SU-DHL-6 (cell line): ENCODE results near the gene GLIPR2.

Experiments used
- CTCF ChIP-seq: fragments of 200-600 bp; sonication (generic); IDR thresholded peaks from one replicate; pipeline ENCODE4 v1.5.1; 2017; ENCODE audit warnings: antibody characterized with exemption, mild to moderate bottlenecking, low read length, moderate library complexity; ENCODE audit not compliant: insufficient read depth, poor library complexity, severe bottlenecking
- EZH2phosphoT487 ChIP-seq: fragments of 200-600 bp; sonication (generic), shearing (Covaris generic); conservative IDR thresholded peaks from 2 replicates; pipeline ENCODE4 v1.6.1; 2018; ENCODE audit warnings: mild to moderate bottlenecking, antibody characterized with exemption, low read length, moderate library complexity, mixed read lengths

- TF ChIP-seq CTCF (no peak), EZH2phosphoT487 (no peak)
Observed at GRCh38 chr9:36141761-36142160, 5.2 kb downstream of the GLIPR2 start.
